ENCODE data around the gene PDE4D.

PDE4D gene

DNA sequence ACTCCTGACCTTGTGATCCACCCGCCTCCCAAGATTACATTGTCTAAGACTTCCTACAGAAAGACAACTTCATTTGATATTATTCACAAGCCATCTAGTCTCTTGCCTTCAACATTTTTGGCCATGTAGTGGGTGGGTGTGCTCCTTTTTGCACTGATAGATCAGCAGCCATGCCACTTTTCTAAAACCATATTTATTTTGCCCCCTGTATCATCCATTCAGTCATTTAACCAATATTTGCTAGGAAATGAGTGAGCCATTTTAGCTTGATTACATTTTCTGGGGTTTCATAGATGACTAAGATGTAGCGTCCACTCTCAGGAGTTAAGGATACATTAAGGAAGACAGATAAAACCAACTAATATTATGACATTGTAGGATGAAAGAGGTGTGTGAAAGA lies 755.0 kb downstream of the PDE4D start:
- Histone ChIP-seq H3K9me3 (ENCODE audit: control insufficient read depth, insufficient read depth, low read length) (no peaks in the 10 kb centered on the region), H3K36me3 (ENCODE audit: control insufficient read depth, insufficient read depth, low read length) (no peaks in the 10 kb centered on the region), H3K9ac (ENCODE audit: low read depth, low read length) (no peak overlapping the region), H3K27me3 (ENCODE audit: control insufficient read depth, insufficient read depth, low read length) (no peaks in the 10 kb centered on the region), H3K4me1 (ENCODE audit: control insufficient read depth, insufficient read depth, low read length) (no peaks in the 10 kb centered on the region), H3K4me3 (ENCODE audit: low read depth, low read length) (no peak overlapping the region)

DNA sequence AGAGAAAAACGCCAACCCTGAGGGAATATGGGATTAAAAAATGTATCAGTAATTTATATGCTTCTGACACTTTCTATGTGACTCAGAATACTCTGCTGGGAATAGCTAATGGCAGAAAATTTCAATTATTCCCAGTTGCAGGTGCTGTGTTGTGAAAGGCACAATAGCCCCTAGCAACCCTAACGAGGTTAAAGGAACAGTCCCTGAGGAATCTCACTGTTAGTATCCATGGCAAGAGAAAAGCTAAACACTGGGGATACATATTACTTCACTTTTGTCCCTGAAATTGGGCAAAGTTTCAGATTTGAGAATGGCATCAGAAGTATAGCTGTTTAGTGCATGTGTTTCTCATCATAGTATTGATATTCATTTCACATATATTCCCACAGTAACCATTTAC lies 755.7 kb downstream of the PDE4D start:
- Histone ChIP-seq H3K9ac (ENCODE audit: low read depth, low read length) (no peak overlapping the region), H3K9me3 (ENCODE audit: control insufficient read depth, insufficient read depth, low read length) (no peaks in the 10 kb centered on the region), H3K4me1 (ENCODE audit: control insufficient read depth, insufficient read depth, low read length) (no peaks in the 10 kb centered on the region), H3K27me3 (ENCODE audit: control insufficient read depth, insufficient read depth, low read length) (no peaks in the 10 kb centered on the region), H3K4me3 (ENCODE audit: low read depth, low read length) (no peak overlapping the region), H3K36me3 (ENCODE audit: control insufficient read depth, insufficient read depth, low read length) (no peaks in the 10 kb centered on the region)

DNA sequence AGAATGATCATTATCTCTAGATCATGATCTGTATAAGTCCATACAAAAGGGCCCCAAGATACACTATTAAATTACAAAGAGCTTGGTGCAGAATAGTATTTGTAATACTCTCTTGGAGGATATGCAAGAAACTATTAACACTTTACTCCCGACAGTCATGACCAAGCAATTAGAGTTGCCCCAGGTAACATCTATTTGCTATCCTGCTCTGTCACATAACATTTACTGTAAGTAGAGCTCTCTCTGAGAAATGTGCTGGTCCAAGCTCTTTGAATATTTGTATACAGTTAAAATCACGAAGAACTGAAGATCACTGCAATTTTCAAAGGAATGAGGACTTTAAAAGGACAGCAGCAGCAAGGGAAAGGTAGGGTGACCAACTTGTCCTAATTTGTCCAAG lies 757.0 kb downstream of the PDE4D start:
- Histone ChIP-seq H3K27me3 (ENCODE audit: control insufficient read depth, insufficient read depth, low read length) (no peaks in the 10 kb centered on the region), H3K9me3 (ENCODE audit: control insufficient read depth, insufficient read depth, low read length) (no peaks in the 10 kb centered on the region), H3K4me3 (ENCODE audit: low read depth, low read length) (no peak overlapping the region), H3K36me3 (ENCODE audit: control insufficient read depth, insufficient read depth, low read length) (no peaks in the 10 kb centered on the region), H3K9ac (ENCODE audit: low read depth, low read length) (no peak overlapping the region), H3K4me1 (ENCODE audit: control insufficient read depth, insufficient read depth, low read length) (no peaks in the 10 kb centered on the region)

DNA sequence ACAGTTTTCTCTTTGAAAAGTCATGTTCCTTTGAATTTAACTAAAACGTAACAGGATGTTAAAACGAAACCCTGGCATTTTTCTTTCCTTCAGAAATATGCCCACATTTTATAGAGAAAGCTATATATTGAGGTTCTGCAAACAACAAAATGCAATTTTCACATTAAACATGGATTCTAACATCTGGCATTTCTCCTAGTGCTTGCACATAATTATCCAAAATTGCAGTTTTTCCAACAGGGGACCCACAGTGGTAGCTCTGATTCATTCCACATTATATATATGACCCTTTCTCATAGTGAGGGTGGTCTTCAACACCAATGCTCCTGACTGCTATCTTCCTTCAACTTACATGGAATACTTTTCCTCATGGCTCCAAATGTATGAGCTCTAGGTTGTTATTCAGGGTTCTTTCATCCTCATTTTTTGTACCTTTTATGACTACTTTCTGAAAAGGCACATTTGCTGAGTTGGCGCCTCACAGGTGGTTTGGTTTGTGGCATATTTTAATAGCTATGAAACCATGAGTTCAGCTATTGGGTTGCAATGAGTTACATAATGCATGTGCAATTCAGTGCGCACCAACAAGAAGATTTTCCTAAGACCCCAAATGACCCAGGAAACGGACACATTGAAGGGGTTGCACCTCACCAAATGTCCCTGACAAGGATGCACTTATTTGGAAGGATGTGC lies 758.9 kb downstream of the PDE4D start:
- H3K9me3 ChIP-seq (ENCODE audit: control insufficient read depth, insufficient read depth, low read length), result no peaks in the 10 kb centered on the region
- H3K36me3 ChIP-seq (ENCODE audit: control insufficient read depth, insufficient read depth, low read length), result no peaks in the 10 kb centered on the region
- H3K9ac ChIP-seq (ENCODE audit: low read depth, low read length), result no peak overlapping the region
- no peaks in the 10 kb centered on the region for H3K27me3 ChIP-seq (ENCODE audit: control insufficient read depth, insufficient read depth, low read length)
- H3K4me3 ChIP-seq (ENCODE audit: low read depth, low read length), result no peak overlapping the region
- peaks cover 9% of the 10 kb centered on the region for H3K4me1 ChIP-seq (ENCODE audit: control insufficient read depth, insufficient read depth, low read length)

DNA sequence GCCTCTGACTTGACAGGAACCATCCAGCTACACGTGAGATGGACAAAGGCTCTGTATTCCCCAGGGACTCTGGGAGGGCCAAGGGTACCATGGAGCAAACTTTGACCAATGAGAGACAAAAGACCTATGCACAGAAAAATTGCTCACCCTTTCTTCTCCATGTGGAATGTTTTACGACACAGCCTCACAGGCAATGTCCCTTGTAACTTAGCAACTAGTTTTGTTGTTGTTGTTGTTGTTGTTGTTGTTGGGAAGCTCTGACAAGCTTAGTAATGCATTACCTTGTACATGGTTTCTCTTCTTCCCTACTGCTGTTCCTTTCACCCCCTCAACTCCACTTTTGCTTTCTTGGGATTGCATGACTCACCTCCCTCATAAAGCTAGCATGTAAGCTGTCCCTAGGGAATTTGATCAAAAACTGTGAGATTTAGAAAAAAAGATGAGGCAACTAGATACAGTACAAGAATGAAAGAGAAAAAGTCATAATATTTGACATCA lies 759.7 kb downstream of the PDE4D start:
- Histone ChIP-seq H3K9me3 (ENCODE audit: control insufficient read depth, insufficient read depth, low read length) (no peaks in the 10 kb centered on the region), H3K27me3 (ENCODE audit: control insufficient read depth, insufficient read depth, low read length) (no peaks in the 10 kb centered on the region), H3K36me3 (ENCODE audit: control insufficient read depth, insufficient read depth, low read length) (no peaks in the 10 kb centered on the region), H3K4me3 (ENCODE audit: low read depth, low read length) (no peak overlapping the region), H3K9ac (ENCODE audit: low read depth, low read length) (no peak overlapping the region), H3K4me1 (ENCODE audit: control insufficient read depth, insufficient read depth, low read length) (peaks cover 9% of the 10 kb centered on the region)

DNA sequence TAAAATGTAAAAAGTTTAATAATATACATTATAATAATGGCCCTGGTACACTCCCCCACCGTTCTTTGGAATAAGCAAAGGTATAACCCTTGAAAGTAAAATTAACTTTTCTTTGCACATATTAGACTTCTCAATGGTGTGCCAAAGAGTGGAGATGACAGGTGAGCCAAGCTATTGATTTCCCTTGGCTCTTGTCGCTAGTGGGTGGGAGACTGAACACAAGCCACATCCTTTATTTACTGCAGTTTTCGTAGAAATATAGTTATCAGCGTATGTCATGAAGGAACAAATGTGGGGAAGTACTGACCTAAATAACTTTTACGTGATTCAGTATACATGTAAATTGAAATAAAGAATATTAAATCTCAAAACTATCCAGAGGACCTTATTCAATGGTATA lies 761.4 kb downstream of the PDE4D start:
- H3K4me1 ChIP-seq (ENCODE audit: control insufficient read depth, insufficient read depth, low read length), result peaks cover 16% of the 10 kb centered on the region
- H3K9me3 ChIP-seq (ENCODE audit: control insufficient read depth, insufficient read depth, low read length), result no peaks in the 10 kb centered on the region
- no peaks in the 10 kb centered on the region for H3K27me3 ChIP-seq (ENCODE audit: control insufficient read depth, insufficient read depth, low read length)
- H3K36me3 ChIP-seq (ENCODE audit: control insufficient read depth, insufficient read depth, low read length), result no peaks in the 10 kb centered on the region
- no peak overlapping the region for H3K9ac ChIP-seq (ENCODE audit: low read depth, low read length)
- H3K4me3 ChIP-seq (ENCODE audit: low read depth, low read length), result no peak overlapping the region

DNA sequence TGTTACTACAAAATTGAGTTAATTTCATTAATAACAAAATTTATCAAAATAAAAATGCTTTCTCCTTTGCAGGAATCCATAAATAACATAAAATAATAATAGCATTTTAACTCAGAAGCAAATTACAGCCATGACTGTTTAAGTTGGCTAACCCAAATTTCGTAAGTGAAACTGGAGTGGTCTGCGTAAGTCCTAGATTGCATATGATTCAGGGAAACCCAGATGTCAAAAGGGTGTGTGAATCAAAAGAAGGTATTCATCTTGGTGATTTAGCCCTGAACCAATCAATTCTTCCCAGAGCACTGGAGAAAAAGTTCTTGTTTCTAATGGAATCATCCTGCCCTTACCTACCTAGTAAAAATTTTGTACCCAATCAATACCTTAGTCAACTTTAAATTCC lies 763.1 kb downstream of the PDE4D start:
- Histone ChIP-seq H3K9me3 (ENCODE audit: control insufficient read depth, insufficient read depth, low read length) (no peaks in the 10 kb centered on the region), H3K27me3 (ENCODE audit: control insufficient read depth, insufficient read depth, low read length) (no peaks in the 10 kb centered on the region), H3K4me1 (ENCODE audit: control insufficient read depth, insufficient read depth, low read length) (peaks cover 29% of the 10 kb centered on the region), H3K36me3 (ENCODE audit: control insufficient read depth, insufficient read depth, low read length) (no peaks in the 10 kb centered on the region), H3K4me3 (ENCODE audit: low read depth, low read length) (no peak overlapping the region), H3K9ac (ENCODE audit: low read depth, low read length) (no peak overlapping the region)

DNA sequence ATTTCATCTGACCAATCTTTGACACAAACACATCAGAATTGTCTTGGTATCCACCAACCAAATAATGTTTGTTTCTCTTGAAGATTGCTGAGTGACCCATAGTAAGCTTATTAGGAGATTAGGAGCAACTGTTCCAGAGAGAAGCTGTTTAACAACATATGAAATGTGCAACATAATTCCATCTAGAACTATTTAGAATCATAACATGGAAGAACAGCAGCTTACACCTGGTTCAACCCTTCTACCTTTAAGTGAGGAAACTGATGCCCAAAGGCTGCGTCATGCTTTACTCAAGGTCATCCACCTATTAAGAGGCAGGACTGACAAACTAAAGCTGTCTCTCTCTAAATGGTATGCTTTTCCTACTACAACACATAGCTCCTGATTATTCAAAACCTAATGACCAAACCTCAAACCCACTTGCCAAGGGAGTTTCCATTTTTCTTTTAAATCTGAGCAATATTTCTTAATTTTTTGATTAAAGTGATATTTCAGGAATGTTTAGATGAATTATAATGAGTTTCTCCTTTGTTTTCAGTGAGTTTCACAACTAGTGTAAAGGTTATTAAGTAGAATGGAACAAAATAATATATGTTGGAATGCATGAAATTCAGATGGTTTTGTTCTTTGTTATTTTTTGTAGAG lies 764.8 kb downstream of the PDE4D start:
- H3K9ac ChIP-seq (ENCODE audit: low read depth, low read length), result no peak overlapping the region
- H3K9me3 ChIP-seq (ENCODE audit: control insufficient read depth, insufficient read depth, low read length), result no peaks in the 10 kb centered on the region
- no peaks in the 10 kb centered on the region for H3K27me3 ChIP-seq (ENCODE audit: control insufficient read depth, insufficient read depth, low read length)
- peaks cover 37% of the 10 kb centered on the region for H3K4me1 ChIP-seq (ENCODE audit: control insufficient read depth, insufficient read depth, low read length)
- no peaks in the 10 kb centered on the region for H3K36me3 ChIP-seq (ENCODE audit: control insufficient read depth, insufficient read depth, low read length)
- H3K4me3 ChIP-seq (ENCODE audit: low read depth, low read length), result no peak overlapping the region

DNA sequence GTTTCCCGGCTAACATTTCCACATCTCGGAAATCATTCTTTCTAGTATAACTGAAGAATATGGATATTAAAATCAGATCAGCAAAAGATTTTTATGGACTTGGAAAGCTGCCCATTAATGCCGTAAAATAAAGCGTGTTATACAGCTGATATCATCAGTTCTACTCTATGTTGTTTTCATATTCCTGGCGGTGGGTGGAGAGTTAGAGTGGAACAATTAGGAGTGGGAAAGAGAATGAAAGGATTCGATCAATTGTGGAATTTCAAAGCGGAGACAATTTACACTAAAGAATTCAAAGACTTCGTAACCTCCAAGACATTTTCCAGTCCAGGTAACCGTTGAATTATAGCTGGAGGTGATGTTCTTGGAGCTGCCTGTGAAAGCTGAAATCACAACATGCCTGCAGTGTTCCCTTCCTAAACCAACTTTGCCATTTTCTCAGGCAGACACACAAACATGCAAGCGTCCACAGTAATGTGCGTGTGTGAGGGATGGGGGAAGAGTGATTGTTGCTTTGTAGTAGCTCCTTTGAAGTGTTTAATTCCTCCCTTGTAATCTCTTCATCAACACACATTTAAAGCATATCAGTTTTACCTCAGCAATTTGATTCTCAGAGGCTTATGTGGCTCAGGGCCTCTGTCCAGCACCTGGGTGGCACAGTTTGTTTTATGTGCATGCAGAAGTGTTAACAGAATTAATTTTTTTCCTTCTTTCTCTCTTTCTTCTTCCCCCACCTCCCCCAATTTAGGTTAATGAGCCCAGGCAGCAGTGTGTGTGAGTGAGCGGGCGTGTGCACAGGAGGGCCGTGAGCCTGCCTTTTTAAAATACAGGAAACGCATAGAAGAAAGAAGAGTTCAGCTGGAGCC lies 766.6 kb downstream of the PDE4D start:
- Histone ChIP-seq H3K4me1 (ENCODE audit: control insufficient read depth, insufficient read depth, low read length) (peaks cover 37% of the 10 kb centered on the region), H3K4me3 (ENCODE audit: low read depth, low read length) (no peak overlapping the region), H3K9ac (ENCODE audit: low read depth, low read length) (peak overlapping the region; percentile 47)

DNA sequence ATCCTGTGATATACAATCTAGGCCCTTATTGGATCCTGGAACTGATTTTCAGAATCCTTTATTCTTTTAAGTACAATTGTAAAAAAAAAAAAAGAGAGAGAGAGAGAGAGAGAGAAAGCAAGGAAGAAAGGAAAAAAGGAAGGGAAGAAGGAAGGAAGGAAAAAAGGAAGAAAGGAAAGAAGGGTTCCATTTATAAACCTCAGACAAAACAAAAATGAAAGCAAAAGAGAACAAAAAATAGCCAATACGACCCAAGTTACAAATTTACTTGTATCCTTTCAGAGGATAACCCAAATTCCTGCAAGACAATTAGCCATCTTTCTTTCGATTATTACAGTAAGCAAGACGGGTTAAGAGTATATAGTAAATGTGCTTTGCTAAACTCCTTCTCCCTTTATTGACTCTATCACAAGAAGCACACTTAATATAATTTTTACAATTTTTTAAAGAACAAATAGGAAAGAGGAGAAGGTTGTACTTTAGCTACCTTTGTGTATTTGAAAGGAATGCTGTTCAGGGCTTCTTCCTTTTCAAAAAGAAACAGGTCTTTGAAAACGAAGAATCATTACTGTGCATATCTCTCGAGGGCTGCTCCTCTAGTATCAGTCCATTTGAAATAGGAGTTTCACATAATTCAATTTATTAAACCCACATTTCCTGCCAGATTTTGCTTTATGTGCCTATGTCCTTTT lies 767.4 kb downstream of the PDE4D start:
- no peaks in the 10 kb centered on the region for H3K9me3 ChIP-seq (ENCODE audit: control insufficient read depth, insufficient read depth, low read length)
- no peak overlapping the region for H3K4me3 ChIP-seq (ENCODE audit: low read depth, low read length)
- H3K27me3 ChIP-seq (ENCODE audit: control insufficient read depth, insufficient read depth, low read length), result no peaks in the 10 kb centered on the region
- H3K36me3 ChIP-seq (ENCODE audit: control insufficient read depth, insufficient read depth, low read length), result no peaks in the 10 kb centered on the region
- peaks cover 37% of the 10 kb centered on the region for H3K4me1 ChIP-seq (ENCODE audit: control insufficient read depth, insufficient read depth, low read length)
- H3K9ac ChIP-seq (ENCODE audit: low read depth, low read length), result no peak overlapping the region

More for the DNA sequence above, 766.6 kb downstream of the PDE4D start:
- Histone ChIP-seq H3K27me3 (ENCODE audit: control insufficient read depth, insufficient read depth, low read length) (no peaks in the 10 kb centered on the region), H3K9me3 (ENCODE audit: control insufficient read depth, insufficient read depth, low read length) (no peaks in the 10 kb centered on the region), H3K36me3 (ENCODE audit: control insufficient read depth, insufficient read depth, low read length) (no peaks in the 10 kb centered on the region)
